ENCODE measurements around the gene TSPAN32. TPM values are rescaled to one million over a fixed set of nuclear protein-coding genes. Genes with fewer than 3 reads are reported as not detected.

The TSPAN32 gene
- total and polyA plus RNA-seq, 10 of the 15 experiments (the other 5 are each of a cell fraction or from before 2014, with no cell fraction given) = 0.08 TPM; not detected in 9

- DNase-seq (ENCODE audit: low read depth, low spot score) = no peak
- POLR2A ChIA-PET = no interaction called here
- Histone ChIP-seq H3K4me1 (ENCODE audit: control insufficient read depth, insufficient read depth, low read length) (no peaks in the 10 kb centered on the region), H3K79me2 (ENCODE audit: control insufficient read depth, insufficient read depth, low read length) (no peaks in the 10 kb centered on the region), H4K20me1 (ENCODE audit: control insufficient read depth, insufficient read depth) (no peaks in the 10 kb centered on the region), H2AFZ (ENCODE audit: control insufficient read depth, low read depth, low read length) (no peak overlapping the region), H3K4me2 (ENCODE audit: control insufficient read depth, insufficient read depth) (no peak overlapping the region), H3K36me3 (ENCODE audit: control insufficient read depth in 2 of 2, insufficient read depth in 2 of 2, low read length in 1 of 2) (no peaks in the 10 kb centered on the region), H3K9me3 (replicated peaks; ENCODE audit: control insufficient read depth, insufficient read depth, low read length) (no peaks in the 10 kb centered on the region; the same call in 2 of the 3 replicates), H3K27ac (ENCODE audit: control insufficient read depth, insufficient read depth) (no peak overlapping the region), H3K27me3 (replicated peaks in 1 of 2; ENCODE audit: control insufficient read depth in 2 of 2, insufficient read depth in 2 of 2, low read length in 1 of 2) (no peaks in the 10 kb centered on the region), H3K4me3 (no peak overlapping the region), H3K9ac (ENCODE audit: control insufficient read depth, insufficient read depth, low read length) (no peak overlapping the region)
- no TSS peak for BruUV-seq (replicated peaks)
- no peak for ATAC-seq
- SMC1A ChIA-PET (ENCODE audit: uncharacterized antibody, unreplicated experiment) = no interaction called here
- CTCF ChIA-PET = no interaction called here
- RAD21 ChIA-PET (ENCODE audit: unreplicated experiment) = no interaction called here
- FAIRE-seq = no peak
- in situ Hi-C loops (cut with MboI) = no loop called here
- WGBS (ENCODE audit: insufficient coverage, insufficient replicate concordance, low lambda C conversion rate, missing lambda C conversion rate) = 26% methylated on average over 9 of the region's 9 CpGs
- intact Hi-C loops (cut with micrococcal nuclease; ENCODE audit: unreplicated experiment) = no loop called here
- TF ChIP-seq ZBTB40 (IDR thresholded peaks at IDR 0.05; ENCODE audit: borderline replicate concordance) (no peak), CBFB (IDR thresholded peaks at IDR 0.05; ENCODE audit: low read depth) (no peak), RBBP5 (conservative IDR thresholded peaks at IDR 0.05) (no peak), CHD1 (IDR thresholded peaks at IDR 0.05; ENCODE audit: low read depth, low read length) (no peak), ZBTB33 (IDR thresholded peaks at IDR 0.05) (no peak), KAT2A (conservative IDR thresholded peaks at IDR 0.05; ENCODE audit: control insufficient read depth, low read depth, low read length) (no peak), PAX5 (IDR thresholded peaks at IDR 0.05; ENCODE audit: borderline replicate concordance, low read depth, low read length) (no peak), IKZF2 (IDR thresholded peaks at IDR 0.05) (no peak), ATF3 (IDR thresholded peaks at IDR 0.05; ENCODE audit: borderline replicate concordance, extremely low read depth, low read depth, low read length) (no peak)
Observed at GRCh38 chr11:2347308-2347830, 45.6 kb downstream of the TSPAN32 start.

Data from GM12878 (cell line).